Frontal cortex (tissue), 4 donors: ENCODE measurements around the gene ASIC3. TPM values are rescaled to one million over a fixed set of nuclear protein-coding genes. Genes with fewer than 3 reads are reported as not detected.

ENCODE experiments used
- DNase-seq, 2 donors: peaks; one replicate each; pipeline ENCODE4 v3.0.0; 2012; ENCODE audit warnings: low spot score in 2 of 2
- FAIRE-seq: peaks from 2 replicates; lab custom pipeline; 2012; peaks lifted over from hg19 to GRCh38; lab: Jason Lieb, UNC
- total RNA-seq: library from RNA; depleted of rRNA; stranded (reverse); fragments of >200 nt; gene quantifications from one replicate; pipeline ENCODE4 v1.2.3, GENCODE V29; 2014
- donor health status: control.
- donor health status: control.
- donor health status: control.

Gene ASIC3
- total RNA-seq, 1 donor from 2014 or later = 0.82 TPM

- DNase-seq = no peak
- no peak for FAIRE-seq
Measured at GRCh38 chr7:151053096-151053495, 4.8 kb downstream of the ASIC3 start.

DNA sequence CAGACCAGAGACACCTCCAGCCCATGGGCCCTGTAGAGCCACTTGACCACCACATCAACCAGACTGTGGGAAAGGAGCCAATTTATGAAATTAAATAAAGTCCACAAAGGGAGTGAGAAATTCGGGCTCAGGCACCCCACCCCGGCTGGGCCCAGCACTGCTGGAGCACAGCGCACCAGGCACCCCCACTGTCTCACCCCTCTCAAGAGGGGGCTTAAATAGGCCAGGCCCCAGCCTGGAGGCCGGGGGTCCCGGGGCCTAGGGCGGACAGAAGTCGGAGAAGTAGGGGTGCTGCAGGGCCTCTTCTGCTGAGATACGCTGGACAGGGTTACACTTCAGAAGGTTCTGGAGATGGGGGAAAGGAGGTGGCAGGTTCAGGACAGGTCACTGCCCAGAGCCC is 5.4 kb downstream of the ASIC3 start:
- FAIRE-seq (no peak), DNase-seq (no peak)

- no peak for FAIRE-seq
- no peak for DNase-seq
Measured at GRCh38 chr7:151056283-151056665, 7.9 kb downstream of the ASIC3 start.

DNA sequence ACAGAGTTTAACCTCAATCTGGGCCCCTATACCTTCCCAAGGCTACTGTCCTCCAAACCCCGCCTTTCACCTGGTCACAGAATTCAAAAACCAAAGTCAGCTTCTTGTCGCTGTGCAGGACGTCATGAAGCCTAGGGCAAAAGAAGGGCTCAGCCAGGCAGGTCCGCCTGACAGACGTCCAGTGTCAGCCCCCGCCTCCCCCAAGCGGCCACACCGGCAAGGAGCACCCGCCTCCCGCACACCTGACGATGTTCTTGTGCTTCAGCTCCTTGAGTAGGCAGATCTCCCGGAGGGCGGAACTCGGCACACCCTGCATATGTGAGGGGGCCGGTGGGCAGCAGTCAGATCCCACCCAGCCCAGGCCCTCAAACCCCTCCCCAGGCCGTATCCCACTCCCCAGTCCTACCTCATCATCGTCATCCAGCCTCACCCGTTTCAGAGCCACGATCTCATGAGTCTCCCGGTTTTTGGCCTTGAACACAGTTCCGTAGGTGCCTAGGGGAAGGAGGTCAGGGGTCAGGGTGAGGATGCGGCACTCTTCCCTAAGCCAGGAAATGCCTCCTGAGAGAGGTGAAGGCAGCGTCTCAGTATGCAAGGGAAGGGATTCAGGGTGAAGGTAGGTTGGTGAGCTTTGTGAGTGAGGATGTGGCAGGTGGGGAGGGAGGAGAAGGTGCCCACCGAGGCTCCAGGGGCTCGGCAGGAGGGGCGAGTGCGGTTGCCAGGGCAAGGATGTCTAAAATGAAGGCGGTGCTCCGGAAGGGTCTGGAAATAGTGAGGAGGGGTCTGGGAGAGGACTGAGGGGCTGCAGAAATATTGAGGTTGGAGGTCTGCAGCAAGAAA is 8.6 kb downstream of the ASIC3 start:
- peak in 1 of 2 donors; percentile 54 for DNase-seq
- FAIRE-seq = no peak

- FAIRE-seq (no peak), DNase-seq (no peak)
Measured at GRCh38 chr7:151057506-151057988, 9.2 kb downstream of the ASIC3 start, which contains the start of gene CDK5. TSS of gene CDK5 (minus strand) at chr7:151057897. CDS start at chr7:151057848, 49 bp downstream.

DNA sequence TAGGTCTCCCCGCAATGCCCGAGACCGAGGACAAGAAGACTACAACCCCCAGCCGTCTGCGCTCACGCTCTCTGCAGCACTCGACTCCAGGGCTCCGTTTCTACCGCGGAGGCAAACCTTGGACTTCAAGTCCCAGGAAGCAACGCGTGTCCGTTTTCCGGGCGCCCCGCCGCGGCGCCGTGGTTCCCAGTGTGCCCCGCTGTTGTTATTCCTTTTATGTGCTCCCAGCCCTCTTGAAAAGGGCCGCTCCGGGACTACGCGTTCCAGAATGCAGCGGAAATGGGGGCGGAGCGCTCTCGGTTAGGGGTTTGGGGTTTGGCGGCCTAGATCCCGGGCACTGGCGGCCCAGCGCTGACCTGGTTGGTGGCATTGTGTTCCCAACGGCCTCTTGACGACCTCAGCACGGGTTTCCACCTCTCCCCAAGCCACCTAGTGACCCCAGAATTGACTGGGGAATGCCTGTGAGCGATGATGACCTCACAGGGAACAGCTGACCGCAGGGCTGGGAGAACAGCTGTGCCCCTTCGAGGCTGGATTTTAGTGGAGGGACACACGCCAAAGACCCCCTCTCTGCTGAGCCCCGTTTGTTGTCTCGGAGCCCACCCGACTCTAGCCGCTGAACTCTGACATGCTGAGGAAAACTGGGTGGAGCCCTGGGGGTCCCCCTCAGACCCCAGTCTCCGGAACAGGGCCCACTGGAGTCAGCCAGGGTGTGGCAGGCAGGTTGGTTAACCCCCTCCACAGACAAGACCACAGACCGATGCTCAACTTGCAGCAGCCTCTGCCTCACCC is 9.9 kb downstream of the ASIC3 start:
- DNase-seq (peak; percentile 99 to 100), FAIRE-seq (peak; percentile 62)

GRCh38 chr7:151058781-151059366 is 10.5 kb downstream of the ASIC3 start:
- DNase-seq = peak in 1 of 2 donors; percentile 66
- FAIRE-seq = no peak

DNA sequence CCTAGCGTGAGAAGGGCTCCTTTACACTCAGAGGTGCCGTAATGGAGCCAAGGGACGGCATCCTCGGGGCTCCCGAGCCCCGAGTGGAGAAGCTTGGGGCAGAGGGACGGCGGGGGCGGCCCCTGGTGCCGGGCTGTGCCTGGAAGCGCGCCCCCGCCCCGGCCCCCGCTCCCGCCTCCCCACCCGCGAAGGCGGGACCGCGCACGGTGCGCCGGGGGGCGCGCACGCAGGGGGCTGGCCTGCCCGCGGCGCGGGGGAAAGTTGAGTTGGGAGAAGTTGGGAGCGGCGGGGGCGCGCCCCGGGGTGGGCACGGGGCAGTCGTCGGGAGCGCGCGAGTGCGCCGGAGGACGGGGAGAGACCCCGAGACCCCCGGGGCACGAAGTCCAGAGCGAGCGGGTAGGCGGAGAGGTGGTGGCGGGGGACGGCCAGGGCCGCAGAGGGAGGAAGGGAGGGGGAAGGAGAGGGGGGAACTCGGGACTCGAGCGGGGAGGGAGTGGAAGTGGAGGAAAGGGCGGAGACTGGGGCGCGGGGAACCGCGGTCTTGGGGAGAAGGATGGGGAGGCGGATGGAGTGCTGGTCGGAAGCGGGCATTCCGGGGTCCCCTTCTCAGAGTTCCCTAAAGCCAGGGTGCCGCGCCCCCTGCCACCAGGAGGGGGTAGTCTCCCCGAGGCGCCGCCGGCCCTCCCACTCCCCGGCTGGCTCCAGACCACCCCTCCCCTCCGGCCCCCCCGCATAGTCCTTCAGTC is 11.2 kb downstream of the ASIC3 start, which contains the start of gene SLC4A2:
SLC4A2 (plus strand) TSS at position 223 of the 746 bp plus-strand sequence. CDS start 2,399 bp downstream, outside the sequence.
- no peak for FAIRE-seq
- DNase-seq = peak; percentile 95 to 96

DNA sequence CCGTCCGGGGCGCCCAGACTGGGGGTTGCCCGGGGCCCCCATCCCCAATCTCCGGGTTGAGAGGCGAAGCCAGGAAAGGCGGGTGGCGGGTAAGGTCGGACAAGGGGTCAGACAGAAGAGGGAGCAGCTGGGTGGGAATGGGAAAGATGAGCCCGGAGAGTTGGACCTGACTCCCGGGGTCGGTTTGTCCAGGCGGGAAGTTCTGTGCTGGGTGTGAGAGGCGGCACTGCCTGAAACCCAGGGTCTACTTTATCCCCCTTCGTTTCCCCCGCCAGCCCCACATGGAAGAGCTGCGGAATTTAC is 11.7 kb downstream of the ASIC3 start:
- DNase-seq (no peak), FAIRE-seq (no peak)

DNA sequence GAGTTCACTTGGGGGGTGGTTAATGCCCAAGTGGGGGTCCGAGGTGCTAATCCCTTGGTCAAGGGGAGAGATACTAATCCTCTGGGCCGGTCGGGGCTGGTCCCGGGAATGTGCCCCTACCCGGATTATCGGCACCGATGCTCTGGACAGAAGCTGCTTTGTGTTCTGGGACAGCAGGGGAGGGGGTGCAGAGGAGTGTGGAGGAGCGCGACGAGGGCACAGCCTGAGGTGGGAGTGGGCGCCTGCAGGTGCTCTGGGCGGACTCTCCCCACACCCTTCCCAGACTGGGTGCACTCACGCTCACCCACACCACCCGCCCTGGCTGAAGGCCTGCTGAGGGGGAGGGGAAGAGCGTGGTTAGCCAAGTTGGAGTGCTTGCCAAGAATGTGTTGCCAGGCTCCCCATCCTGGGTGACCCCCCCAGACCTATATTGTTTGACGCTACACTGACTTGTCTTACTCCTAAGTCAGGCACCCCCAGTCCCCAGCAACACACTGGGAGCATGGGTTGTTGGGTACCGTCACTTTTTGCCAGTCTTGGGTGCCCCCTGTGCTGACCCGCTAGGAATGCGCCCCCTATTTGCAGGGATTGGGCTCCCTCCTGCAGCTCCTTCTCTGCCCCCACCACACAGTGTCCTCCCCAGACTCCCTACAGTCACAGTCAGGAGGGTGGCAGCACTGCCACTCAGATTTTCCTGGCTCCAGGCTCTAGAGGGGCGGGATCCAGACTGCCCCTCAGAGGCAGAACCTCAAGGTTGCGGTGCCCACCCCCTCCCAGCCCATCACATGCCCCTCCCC is 12.3 kb downstream of the ASIC3 start:
- FAIRE-seq (no peak), DNase-seq (peak; percentile 50 to 64)

DNA sequence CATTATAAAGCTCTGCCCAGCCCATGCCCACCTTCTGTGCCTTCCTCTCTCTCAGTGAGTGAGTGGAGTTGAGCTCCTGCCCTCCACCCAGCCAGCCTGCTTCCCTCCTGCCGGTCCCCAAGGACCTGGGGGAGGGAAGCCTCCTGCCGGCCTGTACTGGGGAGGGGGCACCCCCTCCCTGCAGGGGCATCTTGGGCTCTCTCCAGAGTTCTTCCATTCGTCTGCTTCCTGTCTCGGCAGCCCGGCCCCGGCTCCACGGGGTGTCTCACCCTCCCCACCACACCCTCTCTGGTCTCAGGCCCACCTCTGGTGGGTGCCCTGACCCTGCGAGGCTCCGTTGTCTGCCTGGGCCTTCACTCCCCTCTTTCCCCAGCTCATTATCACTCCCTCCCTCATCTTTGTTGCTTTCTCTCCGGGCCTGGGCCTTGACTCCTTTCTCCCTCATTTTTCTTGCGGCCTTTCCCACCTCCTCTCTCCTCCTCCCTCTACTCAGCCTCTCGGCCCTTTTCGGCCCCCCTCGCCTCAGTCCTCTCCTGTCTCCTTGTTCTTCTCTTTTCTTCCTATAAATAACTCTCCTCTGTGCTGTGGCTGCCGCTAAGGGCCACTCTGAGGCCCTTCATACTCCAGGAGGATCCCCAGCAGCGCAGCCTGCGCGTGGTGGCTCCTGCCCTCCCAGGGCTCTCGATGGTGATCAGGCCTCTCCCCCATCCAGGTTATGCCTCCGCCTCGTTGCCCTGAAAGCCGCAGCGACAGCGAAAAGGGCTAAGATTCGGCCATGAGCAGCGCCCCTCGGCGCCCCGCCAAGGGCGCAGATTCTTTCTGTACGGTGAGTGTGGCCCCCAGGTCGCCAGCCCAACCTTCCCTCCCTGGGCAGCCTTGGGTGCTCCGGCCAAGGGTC is 13.1 kb downstream of the ASIC3 start:
- FAIRE-seq = no peak
- no peak for DNase-seq

DNA sequence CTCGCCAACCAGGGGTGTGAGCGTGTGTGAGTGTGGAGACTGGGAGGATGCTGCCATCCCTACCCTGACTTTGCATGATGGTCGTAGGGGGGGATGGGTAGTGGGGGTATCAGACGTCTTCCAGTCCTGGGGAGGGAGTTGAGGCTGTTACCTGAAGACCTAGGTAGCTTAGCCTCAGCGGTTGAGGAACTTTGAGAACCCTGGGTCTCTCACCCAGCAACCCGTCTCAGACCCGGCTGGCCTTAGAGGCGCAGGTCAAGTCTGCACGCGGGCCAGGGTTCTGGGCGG is 13.7 kb downstream of the ASIC3 start:
- DNase-seq = no peak
- FAIRE-seq = no peak

DNA sequence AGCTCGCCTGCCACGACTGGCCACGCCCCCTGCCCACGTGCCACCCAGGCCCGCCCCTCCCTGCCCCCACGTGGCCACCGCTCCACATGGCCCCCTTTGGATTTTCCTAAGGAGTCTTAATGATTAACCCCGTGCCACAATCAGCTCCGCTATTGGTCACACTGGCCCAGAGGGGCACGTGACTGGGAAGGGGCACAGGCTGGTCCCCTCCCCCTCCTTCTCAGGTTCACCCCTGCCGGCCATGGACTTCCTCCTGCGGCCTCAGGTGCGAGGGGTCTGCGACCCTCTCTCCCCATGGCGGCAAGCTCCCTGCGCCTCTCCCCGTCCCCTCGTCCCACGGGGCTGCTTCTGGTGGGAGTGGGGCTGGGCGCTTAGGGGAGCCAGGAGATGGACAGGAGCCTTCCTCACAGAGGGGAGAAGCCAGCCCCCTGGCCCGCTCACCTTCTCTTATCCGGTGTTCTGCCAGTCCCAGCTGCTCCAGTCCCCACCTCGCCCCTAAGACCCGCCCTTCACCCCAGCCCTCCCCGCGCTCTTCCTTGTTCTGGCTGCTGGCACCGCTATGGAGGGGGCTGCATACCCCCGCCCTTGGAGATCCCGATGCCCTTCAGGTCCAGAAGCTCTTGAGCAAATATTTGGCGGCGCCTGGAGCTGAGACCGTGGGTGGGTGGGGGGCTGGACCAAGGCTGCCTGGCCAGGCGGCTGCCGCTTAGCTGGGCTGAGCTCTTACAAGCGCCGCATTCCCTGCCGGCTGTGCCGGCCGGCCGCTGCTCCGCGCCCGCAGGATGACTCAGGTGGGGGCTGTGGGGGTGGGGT is 14.3 kb downstream of the ASIC3 start:
- FAIRE-seq = no peak
- no peak for DNase-seq

DNA sequence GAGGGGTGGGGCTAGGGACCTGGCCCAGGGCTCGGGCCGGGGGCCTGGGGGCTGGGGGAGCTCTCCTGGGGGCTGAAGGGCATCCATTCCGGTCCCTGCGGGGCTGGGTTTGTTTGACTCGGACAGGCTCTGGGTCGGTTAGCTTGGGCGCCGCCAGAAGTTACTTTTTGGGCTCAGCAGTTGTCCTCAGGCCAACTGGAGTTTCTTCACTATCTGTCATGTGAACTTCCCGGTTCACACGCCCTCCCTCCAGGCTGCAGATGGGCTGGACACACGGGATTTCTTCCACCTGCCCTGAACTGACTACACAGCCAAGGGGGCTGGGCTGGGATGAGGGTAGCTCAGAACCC is 14.9 kb downstream of the ASIC3 start:
- FAIRE-seq = no peak
- no peak for DNase-seq

GRCh38 chr7:151064454-151064853 is 16.1 kb downstream of the ASIC3 start:
- no peak for DNase-seq
- FAIRE-seq = no peak

DNA sequence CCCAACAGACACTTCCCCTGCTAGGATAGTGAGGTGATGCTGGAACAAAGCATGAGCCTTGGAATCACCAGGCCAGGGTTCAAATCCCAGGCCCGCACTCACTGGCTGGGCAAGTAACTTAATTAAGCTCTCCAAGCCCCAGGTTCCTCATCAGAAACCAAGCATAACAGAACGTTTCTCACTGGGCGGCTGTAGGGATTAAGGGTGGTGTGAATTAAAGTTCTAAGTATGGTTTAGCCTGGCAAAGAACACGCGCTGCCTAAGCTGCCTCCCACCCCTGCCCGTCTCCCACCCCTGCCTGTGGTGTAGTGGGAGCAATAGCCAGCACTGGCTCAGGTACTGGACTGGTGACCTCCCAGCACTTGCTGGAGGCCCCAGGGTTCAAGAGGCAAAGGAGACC is 16.7 kb downstream of the ASIC3 start:
- DNase-seq = no peak
- no peak for FAIRE-seq

- DNase-seq = no peak
- FAIRE-seq = no peak
Measured at GRCh38 chr7:151065516-151065915, 17.2 kb downstream of the ASIC3 start.
